NCI-H1092 treated with DMSO at 0.1 percent for 48 hours (cell line): Measurements from ENCODE around the gene MALT1.
"Not testable (repeated sequence)": the region's sequence is repeated elsewhere in the genome, so short reads cannot be mapped to it uniquely, and the experiment has no call there.

ENCODE experiments used
- DNase-seq: peaks from one replicate; lab custom pipeline; 2025; lab: John Stamatoyannopoulos, UW

Gene MALT1, protein sequence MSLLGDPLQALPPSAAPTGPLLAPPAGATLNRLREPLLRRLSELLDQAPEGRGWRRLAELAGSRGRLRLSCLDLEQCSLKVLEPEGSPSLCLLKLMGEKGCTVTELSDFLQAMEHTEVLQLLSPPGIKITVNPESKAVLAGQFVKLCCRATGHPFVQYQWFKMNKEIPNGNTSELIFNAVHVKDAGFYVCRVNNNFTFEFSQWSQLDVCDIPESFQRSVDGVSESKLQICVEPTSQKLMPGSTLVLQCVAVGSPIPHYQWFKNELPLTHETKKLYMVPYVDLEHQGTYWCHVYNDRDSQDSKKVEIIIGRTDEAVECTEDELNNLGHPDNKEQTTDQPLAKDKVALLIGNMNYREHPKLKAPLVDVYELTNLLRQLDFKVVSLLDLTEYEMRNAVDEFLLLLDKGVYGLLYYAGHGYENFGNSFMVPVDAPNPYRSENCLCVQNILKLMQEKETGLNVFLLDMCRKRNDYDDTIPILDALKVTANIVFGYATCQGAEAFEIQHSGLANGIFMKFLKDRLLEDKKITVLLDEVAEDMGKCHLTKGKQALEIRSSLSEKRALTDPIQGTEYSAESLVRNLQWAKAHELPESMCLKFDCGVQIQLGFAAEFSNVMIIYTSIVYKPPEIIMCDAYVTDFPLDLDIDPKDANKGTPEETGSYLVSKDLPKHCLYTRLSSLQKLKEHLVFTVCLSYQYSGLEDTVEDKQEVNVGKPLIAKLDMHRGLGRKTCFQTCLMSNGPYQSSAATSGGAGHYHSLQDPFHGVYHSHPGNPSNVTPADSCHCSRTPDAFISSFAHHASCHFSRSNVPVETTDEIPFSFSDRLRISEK

DNA sequence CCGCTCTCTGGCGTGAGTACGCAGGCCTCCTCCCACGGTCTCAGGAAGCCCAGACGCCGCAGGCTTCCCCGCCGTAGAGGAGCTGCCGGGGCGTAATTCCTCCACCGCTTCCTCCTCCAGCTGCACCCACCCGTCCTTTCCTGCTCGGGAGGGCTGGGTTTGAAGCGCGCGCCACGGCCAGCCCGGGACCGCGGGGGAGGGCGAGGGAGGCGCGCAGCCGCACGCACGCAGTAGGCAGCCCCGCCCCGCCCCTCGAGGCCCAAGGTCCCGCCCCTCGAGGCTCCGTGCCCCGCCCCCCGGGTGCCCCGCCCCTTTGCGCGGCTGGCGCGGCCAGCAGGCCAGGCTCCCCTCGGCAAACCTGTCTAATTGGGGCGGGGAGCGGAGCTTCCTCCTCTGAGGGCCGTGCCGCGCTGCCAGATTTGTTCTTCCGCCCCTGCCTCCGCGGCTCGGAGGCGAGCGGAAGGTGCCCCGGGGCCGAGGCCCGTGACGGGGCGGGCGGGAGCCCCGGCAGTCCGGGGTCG lies at the start of gene MALT1:
MALT1 (plus strand) TSS at position 355 of the 521 bp plus-strand sequence. CDS start 179 bp downstream, outside the sequence.
- DNase-seq: peak; percentile 83

DNA sequence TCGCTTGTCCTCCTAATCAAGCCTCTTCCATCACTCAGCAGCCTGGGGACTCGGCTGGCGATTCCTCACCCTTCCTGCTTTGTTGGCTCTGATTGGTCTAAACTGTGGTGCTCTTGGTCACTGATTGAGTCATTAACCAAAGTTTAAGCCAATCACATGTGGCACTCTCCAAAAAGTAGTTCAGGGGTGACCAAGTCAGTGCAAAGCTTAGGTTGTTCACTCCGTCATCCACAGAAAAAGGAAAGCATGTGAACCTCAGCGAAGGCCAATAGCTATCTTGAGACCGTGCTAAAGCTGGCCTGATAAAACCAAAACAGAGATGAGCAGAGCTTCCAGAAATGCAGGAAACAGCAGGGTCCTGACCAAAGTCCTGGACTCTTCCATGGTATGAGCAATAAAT lies 47.3 kb upstream of the MALT1 start:
- DNase-seq: no peak

- no peak for DNase-seq
These were observed 45.4 kb upstream of the MALT1 start for GRCh38 chr18:58625839-58626238.

GRCh38 chr18:58630071-58630470 lies 41.2 kb upstream of the MALT1 start:
- DNase-seq: no peak

DNA sequence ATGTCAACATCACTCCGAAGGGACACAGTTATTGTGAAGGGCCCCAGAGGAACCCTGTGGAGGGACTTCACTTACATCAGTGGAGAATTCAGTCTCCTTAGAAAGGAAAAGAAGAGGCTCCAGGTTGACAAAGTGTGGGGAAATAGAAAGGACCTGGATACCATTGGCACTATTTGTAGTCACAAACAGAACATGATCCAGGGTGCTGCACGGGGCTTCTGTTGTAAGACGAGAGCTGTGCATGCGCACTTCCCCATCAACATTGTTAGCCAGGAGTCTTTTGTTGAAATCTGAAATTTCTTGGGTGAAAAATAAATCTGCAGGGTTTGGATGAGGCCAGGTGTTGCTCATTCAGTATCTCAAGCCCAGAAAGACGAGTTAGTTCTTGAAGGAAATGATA lies 40.0 kb upstream of the MALT1 start:
- no peak for DNase-seq

- DNase-seq: no peak
These were observed 38.7 kb upstream of the MALT1 start for GRCh38 chr18:58632552-58632951.

- DNase-seq: no peak
These were observed 37.4 kb upstream of the MALT1 start for GRCh38 chr18:58633874-58634273.

DNA sequence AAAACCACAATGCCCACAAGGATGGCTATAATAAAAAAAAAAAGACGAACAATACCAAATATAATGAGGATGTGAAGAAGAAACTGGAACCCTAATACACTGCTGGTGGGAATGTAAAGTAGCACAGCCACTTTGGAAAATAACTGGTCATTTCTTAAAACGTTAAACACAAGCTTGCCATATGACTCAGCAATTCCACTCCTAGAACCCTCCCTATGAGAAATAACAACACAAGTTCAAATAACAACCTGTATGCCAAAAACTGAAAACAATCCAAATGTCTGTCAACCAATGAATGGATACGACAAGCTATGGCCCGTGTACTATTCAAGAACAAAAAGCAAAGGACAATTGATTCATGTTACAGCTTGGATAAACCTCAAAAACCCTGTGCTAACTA lies 35.4 kb upstream of the MALT1 start:
- no peak for DNase-seq

GRCh38 chr18:58637197-58637596 lies 34.1 kb upstream of the MALT1 start:
- no peak for DNase-seq

DNA sequence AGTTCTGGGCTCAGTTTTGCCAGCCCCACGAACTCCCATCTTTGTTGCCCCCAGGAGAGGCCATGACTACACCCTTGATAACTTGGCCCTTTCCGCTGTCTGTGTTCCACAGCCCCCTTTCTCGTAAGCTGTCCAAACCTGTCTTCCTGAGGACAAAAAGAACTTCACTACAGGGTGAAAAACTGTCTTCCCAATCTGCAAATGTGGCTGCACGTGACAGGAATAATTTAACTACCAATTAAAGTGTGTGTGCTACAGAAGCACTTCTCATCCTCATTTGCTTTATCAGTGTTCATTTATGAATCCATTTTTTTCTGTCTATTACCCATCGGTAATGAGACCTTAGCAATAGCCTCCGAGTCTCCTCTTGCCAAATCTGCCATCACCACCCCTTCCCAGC lies 33.3 kb upstream of the MALT1 start:
- no peak for DNase-seq

- no peak for DNase-seq
These were observed 32.8 kb upstream of the MALT1 start for GRCh38 chr18:58638441-58638840.

GRCh38 chr18:58639237-58639636 lies 32.0 kb upstream of the MALT1 start:
- DNase-seq: no peak

DNA sequence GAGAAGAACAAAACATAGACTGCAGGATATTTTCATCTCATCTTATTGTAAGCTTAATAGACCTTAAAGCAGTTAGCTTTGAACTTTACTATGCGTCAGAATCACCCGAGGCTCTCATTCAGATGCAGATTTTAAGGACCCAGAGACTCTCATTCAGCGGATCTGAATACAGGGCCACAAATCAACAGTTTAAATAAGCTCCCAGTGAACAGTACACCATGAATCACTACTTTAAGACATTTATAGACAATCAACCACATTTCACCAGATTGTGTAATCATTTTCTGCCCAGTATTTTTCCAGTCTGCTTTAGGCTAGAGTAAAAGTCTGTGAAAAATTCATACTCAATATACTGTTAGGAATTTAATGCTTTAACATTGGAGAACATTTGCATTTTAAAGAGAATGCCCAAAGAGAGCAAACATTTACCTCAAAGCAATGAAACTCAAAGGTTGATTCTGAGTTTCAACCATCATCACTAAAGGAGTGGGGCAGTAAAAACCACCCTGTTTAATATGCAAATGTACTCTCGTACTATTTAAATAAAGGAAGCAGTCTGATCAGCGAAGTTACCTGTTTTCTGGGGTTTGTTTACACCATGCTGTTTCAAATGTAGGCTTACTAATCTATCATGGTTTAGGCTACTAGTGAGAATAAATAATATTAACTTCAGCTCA lies 31.4 kb upstream of the MALT1 start:
- DNase-seq: no peak

DNA sequence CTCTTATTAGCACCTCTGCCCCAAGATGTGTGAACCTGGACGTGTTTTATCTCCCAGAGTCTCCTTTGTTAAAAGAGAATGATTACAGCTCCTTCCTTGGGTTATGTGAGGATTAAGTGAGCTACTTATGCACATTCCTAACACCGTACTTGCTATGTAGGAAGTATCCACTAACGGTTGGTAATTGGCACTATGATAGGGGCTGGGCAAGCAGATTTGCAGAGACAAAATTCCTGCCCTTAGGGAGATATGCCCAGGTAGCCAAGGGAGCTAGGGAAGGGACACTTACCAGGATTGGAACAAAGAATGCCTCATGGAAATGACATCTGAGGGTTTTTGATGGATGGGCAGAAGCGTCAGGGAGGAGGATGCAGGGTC lies 30.8 kb upstream of the MALT1 start:
- DNase-seq: no peak

GRCh38 chr18:58640891-58641610 lies 30.2 kb upstream of the MALT1 start:
- DNase-seq: no peak

DNA sequence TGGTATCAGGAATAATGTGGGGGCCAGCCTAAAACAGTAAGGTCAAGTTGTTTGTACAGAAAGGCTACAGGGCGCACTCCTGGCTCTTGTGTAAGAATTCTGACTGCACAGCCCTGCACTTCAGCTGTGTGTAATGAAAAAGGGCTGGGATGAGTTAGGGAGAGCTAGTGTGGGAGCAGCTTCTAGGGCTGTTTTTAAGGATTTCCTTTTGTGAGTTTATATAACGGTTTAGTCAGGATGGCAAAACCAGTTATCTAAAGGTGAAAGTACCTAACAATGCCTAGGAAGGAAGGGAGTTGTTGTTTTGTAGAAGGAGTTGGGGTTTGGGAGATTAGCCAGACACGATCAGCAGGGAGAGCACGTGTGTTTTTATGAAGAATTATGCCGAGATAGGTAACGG lies 27.7 kb upstream of the MALT1 start:
- DNase-seq: not testable (repeated sequence)

DNA sequence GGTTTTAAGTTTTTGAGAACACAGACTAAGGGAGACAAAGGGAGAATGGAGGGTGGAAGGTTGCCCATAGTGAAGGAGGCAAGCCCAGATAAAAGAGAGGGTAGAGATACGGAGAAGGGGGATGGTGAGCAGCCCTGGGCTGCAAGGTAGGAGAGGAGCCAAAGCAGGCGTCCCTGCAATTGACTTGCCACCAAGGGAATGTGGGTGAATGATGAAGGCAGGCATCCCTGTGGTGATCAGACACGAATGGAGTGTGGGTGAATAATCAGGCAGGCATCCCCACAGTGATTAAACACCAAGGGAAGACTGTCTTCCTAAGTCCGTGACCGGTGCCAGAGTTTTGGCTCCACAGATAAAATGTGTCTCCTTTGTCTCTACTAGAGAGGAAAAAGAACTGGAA lies 25.9 kb upstream of the MALT1 start:
- no peak for DNase-seq

GRCh38 chr18:58646334-58646862 lies 24.9 kb upstream of the MALT1 start:
- no peak for DNase-seq

GRCh38 chr18:58649966-58650816 lies 21.1 kb upstream of the MALT1 start:
- DNase-seq: no peak

DNA sequence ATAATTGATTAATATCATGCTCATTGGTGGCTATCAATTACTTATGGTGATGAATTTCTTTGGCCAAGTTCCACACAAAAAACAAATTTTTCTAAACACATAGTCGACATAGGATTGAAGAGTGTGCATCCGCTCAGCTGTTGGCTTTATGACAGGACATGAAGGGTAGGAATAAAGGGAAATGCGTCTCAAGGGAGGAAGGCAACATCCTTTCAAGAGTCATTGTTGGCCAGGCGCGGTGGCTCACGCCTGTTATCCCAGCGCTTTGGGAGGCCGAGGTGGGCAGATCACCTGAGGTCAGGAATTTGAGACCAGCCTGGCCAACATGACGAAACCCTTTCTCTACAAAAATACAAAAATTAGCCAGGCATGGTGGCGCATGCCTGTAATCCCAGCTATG lies 20.4 kb upstream of the MALT1 start:
- not testable (repeated sequence) for DNase-seq
